Type B pancreatic cell (in vitro differentiated cells): ENCODE data around the gene SSH2. TPM values are rescaled to one million over a fixed set of nuclear protein-coding genes. Genes with fewer than 3 reads are reported as not detected.

Source experiments
- DNase-seq: peaks from one replicate; pipeline ENCODE4 v3.0.0; 2021; ENCODE audit warnings: mixed read lengths; ENCODE audit not compliant: unreplicated experiment; ENCODE audit errors: extremely low spot score
- H3K27ac Mint-ChIP-seq: 2 replicates; pipeline ENCODE4 v1.8.0; 2021; ENCODE audit warnings: mild to moderate bottlenecking, mixed read lengths
- H3K27me3 Mint-ChIP-seq: 2 replicates; pipeline ENCODE4 v1.8.0; 2021; ENCODE audit warnings: mixed read lengths
- H3K36me3 Mint-ChIP-seq: 2 replicates; pipeline ENCODE4 v1.8.0; 2021; ENCODE audit warnings: mixed read lengths
- H3K4me1 Mint-ChIP-seq: one replicate; pipeline ENCODE4 v1.8.0; 2021; ENCODE audit warnings: mixed read lengths; ENCODE audit not compliant: unreplicated experiment
- H3K4me3 Mint-ChIP-seq: 2 replicates; pipeline ENCODE4 v1.8.0; 2021; ENCODE audit warnings: mild to moderate bottlenecking, mixed read lengths
- H3K9me3 Mint-ChIP-seq: 2 replicates; pipeline ENCODE4 v1.8.0; 2021; ENCODE audit warnings: mixed read lengths
- CTCF ChIP-seq: fragments of 200-600 bp; sonication (generic); conservative IDR thresholded peaks from 2 replicates; pipeline ENCODE4 v1.5.0; 2021; ENCODE audit warnings: antibody characterized with exemption, mild to moderate bottlenecking
- total RNA-seq: library from RNA; stranded (reverse); gene quantifications from 2 replicates; pipeline ENCODE4 v1.2.1, GENCODE V29; 2021; ENCODE audit warnings: low replicate concordance

The SSH2 gene
- total RNA-seq, 1 donor from 2014 or later: 23.8 TPM

DNA sequence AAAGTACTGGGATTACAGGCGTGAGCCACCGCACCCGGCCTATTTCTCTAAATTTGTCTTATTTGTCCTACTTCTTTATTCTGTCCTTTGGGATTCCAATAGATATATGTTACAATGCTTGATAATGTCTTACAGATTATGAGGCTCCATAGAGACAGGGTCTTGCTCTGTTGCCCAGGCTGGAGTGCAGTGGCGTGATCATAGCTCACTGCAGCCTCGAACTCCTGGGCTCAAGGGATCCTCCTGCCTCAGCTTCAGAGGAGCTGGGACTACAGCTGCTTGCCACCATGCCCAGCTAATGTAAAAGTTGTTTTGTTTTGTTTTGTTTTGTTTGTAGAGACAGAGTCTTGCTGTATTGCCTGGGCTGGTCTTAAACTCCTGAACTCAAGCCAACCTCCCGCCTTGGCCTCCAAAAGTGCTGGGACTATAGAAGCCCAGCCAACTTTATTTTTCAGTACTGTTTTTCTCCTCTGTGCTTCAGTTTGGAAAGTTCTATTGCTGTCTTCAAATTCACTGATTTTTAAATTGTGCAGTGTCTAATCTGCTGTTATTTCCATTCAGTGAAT, 326.8 kb downstream of the SSH2 start:
- Mint-ChIP-seq H3K27ac (no peak overlapping the region), H3K9me3 (no peaks in the 10 kb centered on the region), H3K4me1 (peaks cover 17% of the 10 kb centered on the region), H3K36me3 (peaks cover 5% of the 10 kb centered on the region), H3K4me3 (no peak overlapping the region), H3K27me3 (no peaks in the 10 kb centered on the region)
- no peak for TF ChIP-seq CTCF
- no peak for DNase-seq

DNA sequence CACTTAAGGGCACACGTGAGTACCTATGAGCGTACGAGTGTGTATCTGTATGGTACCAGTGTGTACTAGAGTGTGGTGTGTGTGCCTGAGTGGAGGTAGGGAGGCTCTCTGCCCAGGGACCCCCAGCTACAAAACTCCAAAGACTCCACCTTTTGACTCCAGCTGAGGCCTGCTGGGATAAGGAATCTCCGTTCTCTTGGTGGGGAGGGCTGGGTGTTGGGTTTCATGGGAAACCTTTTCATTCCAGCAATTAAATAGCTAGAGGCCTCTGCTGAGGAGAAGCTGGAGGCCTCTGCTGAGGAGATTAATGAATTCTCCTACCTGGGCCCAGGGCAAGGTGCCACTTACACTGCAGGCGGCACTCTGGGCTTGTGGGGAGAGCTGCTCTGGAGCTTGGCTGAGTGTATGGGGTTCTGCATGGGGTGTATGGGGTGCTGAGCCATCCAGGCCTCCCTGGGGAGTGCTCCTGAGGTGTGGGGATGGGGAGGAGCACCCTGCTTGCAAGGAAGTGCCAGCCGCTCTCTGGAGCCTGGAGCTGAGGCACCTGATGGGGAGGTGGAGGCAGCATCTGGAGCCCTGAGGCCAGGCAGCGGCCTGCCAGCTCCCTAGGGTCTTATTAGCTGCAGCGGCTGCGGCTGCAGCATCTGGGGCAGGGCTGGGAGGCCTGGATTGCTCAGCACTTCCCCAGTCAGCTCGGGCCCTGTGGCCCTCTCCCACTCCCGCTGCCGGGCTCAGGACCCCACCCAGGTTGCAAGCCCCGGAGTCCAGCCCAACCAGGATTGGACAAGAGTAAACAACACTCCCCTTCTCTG, 332.5 kb downstream of the SSH2 start:
- peak overlapping the region; percentile 6 for H3K27ac Mint-ChIP-seq
- no peak for DNase-seq
- no peaks in the 10 kb centered on the region for H3K9me3 Mint-ChIP-seq
- no peaks in the 10 kb centered on the region for H3K36me3 Mint-ChIP-seq
- peaks cover 34% of the 10 kb centered on the region for H3K4me1 Mint-ChIP-seq
- no peak for TF ChIP-seq CTCF
- no peaks in the 10 kb centered on the region for H3K27me3 Mint-ChIP-seq
- peak overlapping the region; percentile 52 for H3K4me3 Mint-ChIP-seq

DNA sequence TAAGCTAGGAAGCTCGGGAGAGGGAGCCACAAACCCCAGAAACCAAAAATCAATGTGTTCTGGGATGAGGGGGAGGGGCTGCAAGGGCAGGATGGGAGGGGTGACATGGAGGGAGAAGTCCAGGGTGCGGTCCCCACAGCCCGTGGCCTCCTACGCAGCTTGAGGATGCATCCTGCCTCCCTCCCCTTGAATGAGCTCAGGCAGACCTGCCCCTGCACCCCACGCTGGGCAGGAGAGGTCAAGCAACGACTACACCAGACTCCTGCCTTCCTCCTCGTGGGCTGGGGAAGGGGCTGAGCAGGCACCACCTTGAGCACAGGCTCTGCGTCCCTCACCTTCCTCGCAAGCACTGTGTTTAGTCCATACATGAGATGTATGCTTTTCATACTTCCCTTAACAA, 333.2 kb downstream of the SSH2 start:
- Mint-ChIP-seq H3K27me3 (no peaks in the 10 kb centered on the region), H3K9me3 (no peaks in the 10 kb centered on the region), H3K4me3 (peak overlapping the region; percentile 52), H3K36me3 (no peaks in the 10 kb centered on the region), H3K4me1 (peaks cover 40% of the 10 kb centered on the region), H3K27ac (peak overlapping the region; percentile 6)
- no peak for TF ChIP-seq CTCF
- DNase-seq: no peak

- no peak overlapping the region for H3K4me3 Mint-ChIP-seq
- no peak for DNase-seq
- no peaks in the 10 kb centered on the region for H3K36me3 Mint-ChIP-seq
- H3K27ac Mint-ChIP-seq: no peak overlapping the region
- TF ChIP-seq CTCF: no peak
- peaks cover 40% of the 10 kb centered on the region for H3K4me1 Mint-ChIP-seq
- no peaks in the 10 kb centered on the region for H3K9me3 Mint-ChIP-seq
- no peaks in the 10 kb centered on the region for H3K27me3 Mint-ChIP-seq
Observed at GRCh38 chr17:29595943-29596774, 333.9 kb downstream of the SSH2 start.

- Mint-ChIP-seq H3K9me3 (no peaks in the 10 kb centered on the region), H3K4me1 (peaks cover 47% of the 10 kb centered on the region), H3K27me3 (no peaks in the 10 kb centered on the region), H3K27ac (no peak overlapping the region), H3K36me3 (no peaks in the 10 kb centered on the region), H3K4me3 (peak overlapping the region; percentile 87)
- DNase-seq: no peak
- no peak for TF ChIP-seq CTCF
Observed at GRCh38 chr17:29595107-29595942, 334.7 kb downstream of the SSH2 start.
